GM18519 (cell line): ENCODE measurements around the gene R3HDM1.

Experiments used
- ATAC-seq: cut with Tn5 transposase; IDR thresholded peaks from one replicate; pipeline ENCODE4 v1.9.1; 2021; ENCODE audit warnings: mild to moderate bottlenecking, moderate library complexity; ENCODE audit not compliant: unreplicated experiment, low FRiP score

R3HDM1 gene

DNA sequence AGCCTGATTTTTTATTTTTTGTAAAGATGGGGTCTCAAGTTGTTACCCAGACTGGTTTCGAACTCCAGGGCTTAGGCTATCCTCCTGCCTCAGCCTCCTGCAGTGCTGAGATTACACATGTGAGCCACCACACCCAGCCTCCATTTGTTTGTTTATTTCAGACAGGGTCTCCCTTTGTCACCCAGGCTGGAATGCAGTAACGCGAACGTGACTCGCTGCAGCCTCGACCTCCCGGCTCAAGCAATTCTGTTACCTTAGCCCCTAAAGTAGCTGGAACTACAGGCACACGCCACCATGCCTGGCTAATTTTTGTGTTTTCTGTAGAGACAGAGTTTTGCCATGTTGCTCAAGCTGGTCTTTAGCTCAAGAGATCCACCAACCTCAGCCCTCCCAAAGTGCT is 237.6 kb downstream of the R3HDM1 start:
- ATAC-seq, result no peak

DNA sequence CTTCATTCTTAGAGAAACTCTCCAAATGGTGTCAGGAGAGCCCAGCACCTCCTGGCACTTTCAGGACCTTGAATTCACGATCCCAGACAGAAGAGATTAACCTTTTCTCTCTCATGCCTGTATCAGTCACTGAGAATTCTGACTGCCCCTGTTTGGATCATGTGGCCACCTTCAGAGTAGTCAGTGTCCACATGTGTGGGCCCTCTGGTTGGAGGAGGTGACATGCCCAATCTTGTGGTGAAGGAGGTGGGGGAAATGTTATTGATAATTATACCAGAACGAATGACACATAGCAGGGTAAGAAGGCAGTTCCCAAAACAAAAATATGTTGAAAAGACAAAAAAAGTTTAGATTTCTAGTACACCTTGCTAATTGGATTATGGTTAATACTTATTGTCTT is 242.0 kb downstream of the R3HDM1 start:
- no peak for ATAC-seq

GRCh38 chr2:135773917-135774316 is 242.6 kb downstream of the R3HDM1 start:
- ATAC-seq, result no peak
